ENCODE measurements around the gene EPAS1. TPM values are rescaled to one million over a fixed set of nuclear protein-coding genes. Genes with fewer than 3 reads are reported as not detected.

Gene EPAS1
- total and polyA plus RNA-seq, 2 experiments from 2014 or later: 47.5 to 73.8 TPM

- Histone ChIP-seq H3K4me1 (ENCODE audit: insufficient read depth) (peaks cover 45% of the 10 kb centered on the region), H3F3A (ENCODE audit: insufficient read depth) (peaks cover 28% of the 10 kb centered on the region), H3K27me3 (replicated peaks; ENCODE audit: insufficient read depth) (no peaks in the 10 kb centered on the region), H3K9ac (no peak overlapping the region), H3K79me2 (ENCODE audit: insufficient read depth) (peaks cover 96% of the 10 kb centered on the region), H3K36me3 (ENCODE audit: low read depth) (no peaks in the 10 kb centered on the region), H3K9me3 (ENCODE audit: low read depth) (no peaks in the 10 kb centered on the region), H3K4me3 (no peak overlapping the region), H4K20me1 (ENCODE audit: insufficient read depth) (no peaks in the 10 kb centered on the region), H2AFZ (no peak overlapping the region), H3K27ac (no peak overlapping the region), H3K4me2 (ENCODE audit: unreplicated experiment) (no peak overlapping the region), H3K9me2 (ENCODE audit: insufficient read depth) (no peaks in the 10 kb centered on the region)
- TF ChIP-seq EZH2phosphoT487 (IDR thresholded peaks at IDR 0.05; ENCODE audit: insufficient read depth, low read depth) (no peak), EZH2 (IDR thresholded peaks at IDR 0.05; ENCODE audit: insufficient read depth, poor library complexity, severe bottlenecking) (no peak)
- no peak for DNase-seq
- in situ Hi-C loops (cut with MboI): no loop called here
- 91 to 93% methylated on average over 2 of the region's 2 CpGs for WGBS, 2 experiments (ENCODE audit: low coverage in 1 of 2, low lambda C conversion rate in 2 of 2, missing lambda C conversion rate in 2 of 2)
These were observed 10.9 kb downstream of the EPAS1 start for GRCh38 chr2:46308081-46308480.

- Histone ChIP-seq H3K27ac (no peak overlapping the region), H3K4me2 (ENCODE audit: unreplicated experiment) (no peak overlapping the region), H3K4me1 (ENCODE audit: insufficient read depth) (peaks cover 45% of the 10 kb centered on the region), H4K20me1 (ENCODE audit: insufficient read depth) (no peaks in the 10 kb centered on the region), H3K4me3 (no peak overlapping the region), H3F3A (ENCODE audit: insufficient read depth) (peaks cover 28% of the 10 kb centered on the region), H3K27me3 (replicated peaks; ENCODE audit: insufficient read depth) (no peaks in the 10 kb centered on the region), H3K9me3 (ENCODE audit: low read depth) (no peaks in the 10 kb centered on the region), H3K9me2 (ENCODE audit: insufficient read depth) (no peaks in the 10 kb centered on the region), H3K79me2 (ENCODE audit: insufficient read depth) (peaks cover 96% of the 10 kb centered on the region), H2AFZ (no peak overlapping the region), H3K36me3 (ENCODE audit: low read depth) (no peaks in the 10 kb centered on the region), H3K9ac (no peak overlapping the region)
- DNase-seq: no peak
- TF ChIP-seq EZH2 (IDR thresholded peaks at IDR 0.05; ENCODE audit: insufficient read depth, poor library complexity, severe bottlenecking): no peak
- TF ChIP-seq EZH2phosphoT487 (IDR thresholded peaks at IDR 0.05; ENCODE audit: insufficient read depth, low read depth): no peak
- WGBS, 2 experiments (ENCODE audit: low coverage in 1 of 2, low lambda C conversion rate in 2 of 2, missing lambda C conversion rate in 2 of 2): 84 to 90% methylated on average over 3 of the region's 3 CpGs
- in situ Hi-C loops (cut with MboI): no loop called here
These were observed 11.4 kb downstream of the EPAS1 start for GRCh38 chr2:46308629-46309028.

- TF ChIP-seq EZH2 (IDR thresholded peaks at IDR 0.05; ENCODE audit: insufficient read depth, poor library complexity, severe bottlenecking) (no peak), EZH2phosphoT487 (IDR thresholded peaks at IDR 0.05; ENCODE audit: insufficient read depth, low read depth) (no peak)
- H3K4me3 ChIP-seq: no peak overlapping the region
- H3K79me2 ChIP-seq (ENCODE audit: insufficient read depth): peaks cover 96% of the 10 kb centered on the region
- H2AFZ ChIP-seq: no peak overlapping the region
- H3K27ac ChIP-seq: peak overlapping the region; percentile 68
- peaks cover 28% of the 10 kb centered on the region for H3F3A ChIP-seq (ENCODE audit: insufficient read depth)
- peak overlapping the region; percentile 2 for H3K4me2 ChIP-seq (ENCODE audit: unreplicated experiment)
- H3K4me1 ChIP-seq (ENCODE audit: insufficient read depth): peaks cover 46% of the 10 kb centered on the region
- no peaks in the 10 kb centered on the region for H4K20me1 ChIP-seq (ENCODE audit: insufficient read depth)
- in situ Hi-C loops (cut with MboI): no loop called here
- no peaks in the 10 kb centered on the region for H3K9me3 ChIP-seq (ENCODE audit: low read depth)
- no peaks in the 10 kb centered on the region for H3K36me3 ChIP-seq (ENCODE audit: low read depth)
- WGBS, 2 experiments (ENCODE audit: low coverage in 1 of 2, low lambda C conversion rate in 2 of 2, missing lambda C conversion rate in 2 of 2): 93 to 95% methylated on average over 3 of the region's 3 CpGs
- no peaks in the 10 kb centered on the region for H3K9me2 ChIP-seq (ENCODE audit: insufficient read depth)
- H3K9ac ChIP-seq: peak overlapping the region; percentile 32; the same call in 1 of the 2 replicates
- DNase-seq: peak; percentile 88
- no peaks in the 10 kb centered on the region for H3K27me3 ChIP-seq (replicated peaks; ENCODE audit: insufficient read depth)
These were observed 12.1 kb downstream of the EPAS1 start for GRCh38 chr2:46309052-46309953.

- no peaks in the 10 kb centered on the region for H4K20me1 ChIP-seq (ENCODE audit: insufficient read depth)
- peaks cover 89% of the 10 kb centered on the region for H3K79me2 ChIP-seq (ENCODE audit: insufficient read depth)
- 99% methylated on average over 5 of the region's 5 CpGs for WGBS, 2 experiments (ENCODE audit: low coverage in 1 of 2, low lambda C conversion rate in 2 of 2, missing lambda C conversion rate in 2 of 2)
These were observed 13.2 kb downstream of the EPAS1 start for GRCh38 chr2:46310446-46310845.

More at GRCh38 chr2:46310446-46310845, 13.2 kb downstream of the EPAS1 start:
- Histone ChIP-seq H3K27me3 (replicated peaks; ENCODE audit: insufficient read depth) (no peaks in the 10 kb centered on the region), H3K36me3 (ENCODE audit: low read depth) (no peaks in the 10 kb centered on the region), H3K9me2 (ENCODE audit: insufficient read depth) (no peaks in the 10 kb centered on the region), H3K4me3 (no peak overlapping the region), H3K4me2 (ENCODE audit: unreplicated experiment) (no peak overlapping the region), H3F3A (ENCODE audit: insufficient read depth) (peaks cover 35% of the 10 kb centered on the region), H3K27ac (peak overlapping the region; percentile 68), H3K9ac (no peak overlapping the region), H3K9me3 (ENCODE audit: low read depth) (no peaks in the 10 kb centered on the region), H3K4me1 (ENCODE audit: insufficient read depth) (peaks cover 55% of the 10 kb centered on the region), H2AFZ (no peak overlapping the region)
- in situ Hi-C loops (cut with MboI): no loop called here
- no peak for TF ChIP-seq EZH2 (IDR thresholded peaks at IDR 0.05; ENCODE audit: insufficient read depth, poor library complexity, severe bottlenecking)
- no peak for TF ChIP-seq EZH2phosphoT487 (IDR thresholded peaks at IDR 0.05; ENCODE audit: insufficient read depth, low read depth)
- DNase-seq: no peak
